NCI-H69 (cell line): ENCODE data around the gene NDNF.
A peak's percentile ranks its signal among the peaks of the same experiment; 100 is the strongest.

ENCODE experiments used
- DNase-seq: peaks from one replicate; lab custom pipeline; 2025; lab: John Stamatoyannopoulos, UW

Gene NDNF

DNA sequence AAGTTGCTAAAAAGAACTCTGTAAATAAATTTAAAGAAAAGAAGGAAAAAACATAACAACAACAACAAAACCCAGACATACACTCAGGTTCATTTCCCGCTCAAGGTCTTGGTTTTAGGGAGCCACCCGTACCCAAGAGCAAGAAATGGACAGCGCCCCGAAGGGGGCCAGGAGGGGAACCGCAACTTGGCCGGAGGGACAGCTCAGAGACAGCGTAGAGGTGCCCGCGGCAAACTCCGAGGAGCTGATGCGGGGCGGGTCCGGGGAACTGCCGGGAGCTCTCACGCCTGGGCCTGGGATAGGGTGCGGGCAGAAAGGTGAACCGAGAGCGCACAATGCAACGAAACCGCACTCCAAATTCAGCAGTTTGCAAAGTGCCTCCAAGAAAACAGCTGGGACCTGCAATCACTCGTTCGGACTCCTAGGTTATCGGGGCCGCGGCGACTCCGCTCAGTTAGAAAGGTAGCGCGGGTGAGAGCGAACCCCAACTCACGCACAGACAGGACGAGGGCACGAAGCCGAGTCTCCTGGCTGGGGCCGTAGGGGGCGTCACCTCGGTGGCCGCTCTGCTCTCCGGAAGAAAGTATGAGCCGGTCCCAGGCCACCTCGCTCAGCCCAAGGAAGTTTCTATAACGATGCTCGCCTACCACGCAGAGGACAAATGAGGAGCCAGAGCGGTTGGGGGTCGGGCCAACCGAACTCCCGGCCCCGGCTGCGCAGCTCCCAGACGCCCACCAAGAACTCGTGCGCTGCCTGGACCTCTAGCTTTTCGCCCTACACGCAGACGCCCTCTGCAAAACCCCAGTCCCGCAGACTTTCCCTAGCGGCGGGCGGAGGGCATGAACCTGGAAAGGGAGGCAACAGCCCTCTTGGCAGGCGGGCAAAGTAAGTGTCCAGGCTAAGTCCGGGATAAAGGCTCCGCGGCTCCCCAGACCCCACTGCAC is 1.4 kb downstream of the NDNF start:
- DNase-seq, result peak; percentile 29

DNA sequence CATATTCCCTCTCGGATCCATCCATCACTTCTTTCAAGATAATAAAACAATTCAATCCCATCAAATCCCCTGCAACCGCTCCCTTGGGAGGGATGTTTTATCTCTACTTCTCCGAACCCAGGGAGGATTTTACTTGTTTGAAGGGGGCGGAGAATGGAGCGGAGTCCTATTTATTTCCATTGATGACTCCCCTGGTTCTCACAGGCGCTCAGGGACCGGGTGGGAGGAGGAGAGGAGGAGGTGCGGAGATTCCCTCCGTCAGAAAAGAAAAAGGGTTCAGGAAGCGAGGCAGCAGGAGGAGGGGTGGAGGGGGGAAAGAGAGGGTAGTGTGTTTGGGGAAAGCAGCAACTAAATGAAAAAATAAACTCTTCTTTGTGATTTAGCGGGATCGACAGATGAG is 2.1 kb downstream of the NDNF start:
- no peak for DNase-seq

DNA sequence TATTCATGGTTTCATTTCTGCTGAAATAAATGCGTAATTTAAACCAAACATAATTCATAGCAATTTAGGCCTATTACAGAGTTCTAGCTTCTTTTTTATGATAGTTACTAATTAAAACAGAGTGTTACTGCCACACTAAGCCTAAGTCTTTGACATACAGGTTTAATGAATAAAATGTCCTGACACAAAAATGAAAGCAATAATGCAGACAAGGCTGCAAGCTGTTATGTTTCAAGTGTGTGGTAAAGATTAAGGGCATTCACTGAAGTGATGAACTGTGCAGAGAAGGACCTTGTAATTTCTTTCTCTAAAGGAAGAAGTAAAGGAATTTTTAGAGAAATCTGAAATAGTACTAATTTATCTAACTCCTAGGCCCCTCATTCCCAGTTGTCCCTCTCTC is 2.9 kb downstream of the NDNF start:
- no peak for DNase-seq

DNA sequence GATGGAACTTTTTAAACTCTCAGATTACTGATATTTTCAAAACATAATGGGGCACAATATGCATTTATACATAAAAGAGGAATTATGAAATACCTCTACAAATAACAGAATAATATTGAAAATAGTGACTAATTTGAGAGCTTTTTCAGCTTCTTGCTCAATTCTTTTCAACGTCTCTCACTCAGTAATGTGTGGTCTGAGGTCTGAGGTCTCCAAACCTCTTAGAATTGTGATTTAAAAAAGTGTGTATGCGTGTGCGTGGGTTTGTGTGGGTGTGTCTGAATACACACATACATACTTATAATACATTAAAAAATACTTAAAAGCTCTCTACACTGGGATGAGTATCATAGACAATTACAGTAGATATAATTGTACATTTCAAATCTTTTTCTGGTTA is 7.9 kb downstream of the NDNF start:
- DNase-seq, result no peak

DNA sequence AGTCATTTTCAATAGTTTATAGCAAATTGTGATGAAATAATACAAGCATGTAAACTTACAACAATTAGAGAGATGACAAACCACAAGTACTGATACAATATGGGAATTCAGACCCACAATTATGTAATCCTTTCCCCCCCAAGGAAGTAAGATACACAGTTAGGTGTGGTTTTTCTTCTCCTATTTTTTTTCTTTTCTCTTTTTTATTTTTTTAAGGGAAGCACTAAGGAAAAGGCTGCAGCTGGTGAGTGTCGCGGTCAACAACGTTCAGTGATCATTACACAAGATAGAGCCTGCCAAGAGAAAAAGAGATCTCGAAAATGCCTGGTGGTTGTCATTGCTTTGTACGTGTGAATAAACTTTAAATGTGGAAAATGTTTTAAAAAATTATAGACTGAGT is 9.8 kb downstream of the NDNF start:
- no peak for DNase-seq

DNA sequence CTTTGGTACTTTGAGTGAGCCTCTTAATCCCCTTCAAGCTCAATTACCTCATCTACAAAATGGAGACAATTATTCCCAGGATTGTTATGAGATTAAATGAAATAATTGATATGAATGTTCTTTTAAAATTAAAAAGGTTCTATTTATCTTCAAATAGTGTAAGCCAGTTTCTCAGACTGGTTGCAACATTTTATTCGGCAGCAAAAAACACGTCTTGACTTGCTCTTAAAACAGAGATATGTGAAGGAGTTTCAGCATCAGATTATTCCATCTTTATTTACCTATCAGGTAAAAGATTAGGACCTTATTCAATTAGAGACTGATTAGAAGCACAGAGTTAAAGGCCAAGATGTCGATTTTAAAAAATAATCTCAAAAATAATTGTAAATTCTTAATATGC is 10.5 kb downstream of the NDNF start:
- DNase-seq, result no peak

DNA sequence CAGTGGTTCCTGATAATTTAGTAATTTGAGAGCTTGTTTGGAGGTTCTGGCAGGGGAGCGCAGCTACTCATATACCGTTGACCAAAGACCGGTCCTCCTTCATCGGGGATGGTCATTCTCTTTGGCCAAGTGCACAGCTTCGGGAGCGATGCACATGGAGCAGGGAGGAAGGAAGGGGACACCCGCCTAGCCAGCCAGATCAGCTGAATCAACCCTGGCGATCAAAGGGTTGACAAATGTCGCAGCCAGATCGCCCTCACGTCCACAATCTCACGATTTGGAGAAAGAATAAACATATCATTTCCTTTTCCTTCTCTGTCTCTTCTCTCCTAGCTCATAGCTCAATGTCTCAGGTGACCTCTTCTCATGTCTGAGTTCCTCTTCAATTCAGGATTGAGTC is 11.1 kb downstream of the NDNF start:
- no peak for DNase-seq

DNA sequence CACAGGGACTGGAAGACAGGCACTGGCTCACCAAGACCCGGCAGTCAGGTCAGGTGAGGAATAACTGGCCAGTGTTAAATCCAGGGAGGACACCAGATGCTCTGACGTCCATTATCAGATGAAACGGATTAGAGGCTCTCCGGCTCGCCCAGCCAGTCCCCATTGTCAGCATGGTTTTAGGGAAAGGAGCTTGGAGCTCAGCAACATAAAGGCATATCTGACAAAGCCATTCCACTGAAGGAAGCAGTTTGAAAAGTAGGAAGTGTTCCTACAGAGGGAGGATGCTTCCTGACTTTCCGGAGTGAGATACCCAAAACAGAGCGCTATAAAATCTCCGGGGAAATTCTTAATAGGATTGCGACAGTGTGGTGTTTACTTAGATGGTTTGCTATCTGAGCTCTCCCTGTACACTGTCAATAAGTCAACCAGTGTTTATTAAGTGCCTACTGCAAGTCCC is 14.8 kb downstream of the NDNF start:
- peak; percentile 0 for DNase-seq

DNA sequence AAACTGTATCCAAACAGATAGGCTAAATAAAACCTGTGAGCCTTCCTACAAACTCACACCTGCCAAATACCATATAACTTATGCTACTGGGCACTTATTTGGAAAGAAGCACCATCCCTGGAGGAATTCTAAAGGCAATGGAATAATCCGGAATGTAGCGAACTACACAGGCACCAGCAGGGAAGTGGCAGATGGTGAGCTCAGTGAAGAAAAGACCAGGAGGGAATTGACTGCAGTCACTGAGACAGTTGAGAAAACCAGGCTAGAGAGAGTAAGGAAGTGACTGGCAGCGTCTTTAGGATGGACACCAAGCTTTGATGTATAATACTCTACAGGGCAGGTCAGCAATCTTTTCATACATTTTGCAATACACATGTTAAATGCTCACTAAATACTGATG is 16.3 kb downstream of the NDNF start:
- no peak for DNase-seq

DNA sequence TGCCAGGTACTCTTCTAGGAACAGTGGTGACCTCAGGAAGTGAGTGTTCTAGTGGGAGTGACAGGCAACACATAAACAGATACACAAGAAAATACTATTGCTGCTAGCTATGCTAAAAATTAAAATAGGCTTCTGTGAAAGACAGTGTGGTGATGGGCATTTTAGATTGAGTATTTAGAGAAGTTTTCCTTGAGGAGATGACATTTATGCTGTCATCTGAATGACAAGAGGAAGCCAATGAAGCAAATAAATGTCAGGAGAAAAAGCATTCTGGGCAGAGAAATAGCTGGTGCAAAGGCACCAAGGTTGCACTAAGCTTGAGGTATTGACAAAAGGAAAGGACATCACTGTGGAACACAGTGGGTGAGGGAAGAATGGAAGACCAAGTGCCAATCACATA is 18.0 kb downstream of the NDNF start:
- no peak for DNase-seq

DNA sequence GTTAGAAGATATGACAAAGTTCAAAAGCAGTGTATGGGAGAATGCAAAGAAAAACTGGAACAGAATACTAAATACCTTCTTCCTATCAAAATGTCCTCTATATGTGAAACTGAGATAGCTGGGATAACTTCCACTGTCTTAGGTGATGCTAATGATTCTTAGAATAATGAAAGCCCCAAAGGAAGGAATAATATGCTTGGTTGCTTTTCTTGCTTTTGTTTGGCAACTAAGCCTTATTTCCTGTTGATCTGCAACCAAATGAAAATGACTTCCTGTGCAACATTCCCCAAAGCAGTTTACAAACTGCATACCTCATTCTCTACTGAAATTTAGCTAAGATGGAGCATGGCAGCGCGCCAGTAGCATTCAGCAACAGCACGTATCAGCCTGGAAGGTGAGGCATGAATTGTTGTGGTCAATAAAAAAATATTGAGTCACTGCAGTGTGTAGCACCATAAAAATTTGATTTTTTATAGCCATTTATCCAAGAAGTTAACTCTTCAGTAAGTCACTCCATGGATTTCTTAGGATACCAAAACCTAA is 18.7 kb downstream of the NDNF start:
- DNase-seq, result no peak

DNA sequence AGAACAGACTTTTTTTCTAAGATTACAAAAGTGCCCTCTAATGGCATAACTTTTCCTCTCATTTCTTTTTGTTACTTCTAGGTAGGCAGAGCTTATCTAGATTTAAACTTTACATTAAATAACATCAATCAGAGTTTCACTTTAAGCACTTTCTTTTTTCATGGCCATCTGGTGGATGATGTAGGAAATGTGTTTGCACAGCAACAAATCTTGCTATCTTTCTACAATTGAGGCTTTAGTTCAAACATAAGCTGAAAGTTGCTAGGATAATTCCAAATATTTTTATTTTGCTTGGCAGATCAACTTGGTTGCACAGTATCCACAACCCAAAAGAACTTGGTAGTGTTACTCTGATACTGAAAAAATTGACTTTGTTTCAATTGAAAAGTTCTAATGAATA is 22.0 kb downstream of the NDNF start:
- no peak for DNase-seq

DNA sequence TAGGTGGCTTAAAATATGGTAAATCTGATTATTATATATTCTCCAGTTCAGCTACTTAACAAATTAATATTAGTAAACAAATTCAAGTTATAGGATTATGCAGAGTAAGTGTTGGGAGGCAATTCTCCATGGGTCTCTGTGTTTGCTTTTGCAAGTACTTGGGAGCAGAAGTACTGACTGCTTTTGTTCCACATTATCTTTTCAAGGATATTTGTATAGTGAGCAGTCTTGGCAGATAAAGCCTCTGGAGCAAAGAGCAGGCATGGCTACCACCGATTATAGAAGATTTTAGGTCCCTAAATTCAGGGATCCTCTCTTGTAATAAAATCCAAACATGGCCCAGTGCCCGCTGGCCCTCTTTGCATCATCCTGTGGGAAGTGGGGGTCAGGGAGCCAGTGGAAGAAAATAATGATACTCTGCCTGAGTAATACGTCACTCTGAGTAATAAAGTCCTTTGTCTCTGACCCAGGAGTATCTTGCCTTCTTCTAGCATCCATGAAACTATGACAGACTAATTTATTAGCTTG is 23.2 kb downstream of the NDNF start:
- no peak for DNase-seq

DNA sequence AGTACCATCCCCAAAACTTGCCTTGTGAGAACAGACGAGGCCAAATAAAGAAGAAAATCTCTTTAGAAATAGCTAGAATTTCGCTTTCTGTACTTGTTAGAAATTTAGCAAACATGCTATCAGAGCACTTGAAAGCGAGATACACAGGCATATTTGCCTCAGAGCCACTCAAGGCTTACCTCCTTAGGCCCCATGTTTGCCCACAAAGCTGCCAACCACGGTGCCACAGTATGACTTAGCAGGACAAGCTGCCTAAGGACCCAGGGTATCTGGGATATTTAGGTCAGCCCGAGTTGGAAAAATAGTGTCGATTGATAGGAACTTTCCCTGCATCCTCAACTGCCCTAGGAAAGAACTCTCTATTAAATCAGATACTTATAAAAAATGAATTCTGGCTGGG is 24.2 kb downstream of the NDNF start:
- DNase-seq, result no peak

DNA sequence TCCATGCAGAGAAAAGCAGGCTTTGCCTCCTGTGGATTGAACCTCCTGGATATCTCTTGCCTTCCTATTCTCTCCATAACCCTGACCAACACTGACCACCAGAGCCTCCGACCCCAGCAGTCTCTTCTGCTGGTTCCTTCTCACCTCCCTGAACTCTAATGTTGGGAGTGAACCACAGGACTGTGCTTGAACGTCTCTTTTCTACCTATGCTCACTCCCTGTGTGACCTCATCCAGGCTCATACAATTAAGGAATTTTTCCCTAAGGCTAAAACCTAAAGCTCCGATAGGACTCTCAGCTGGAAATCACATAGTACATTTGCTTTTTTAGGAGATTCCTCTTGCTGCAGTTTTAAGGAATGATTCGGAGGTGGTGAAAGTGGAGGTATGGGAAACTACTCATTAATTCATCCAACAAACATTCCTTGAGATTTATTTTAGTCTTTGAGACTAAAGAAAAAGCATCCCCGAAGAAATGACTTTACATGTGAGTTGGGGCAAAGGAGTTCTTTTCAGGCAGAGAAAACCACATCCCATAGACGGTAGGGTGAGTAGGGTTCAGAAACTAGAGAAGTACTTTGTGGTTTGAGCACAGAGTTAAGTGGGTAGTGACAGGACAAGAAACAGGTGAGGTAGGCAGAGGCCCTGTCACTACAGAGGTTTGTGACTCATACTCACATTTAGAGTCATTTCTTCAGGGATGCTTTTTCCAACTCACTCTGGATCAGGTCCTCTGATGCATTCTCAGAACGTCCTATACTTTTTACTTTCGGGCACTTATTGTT is 30.8 kb downstream of the NDNF start:
- DNase-seq, result no peak

DNA sequence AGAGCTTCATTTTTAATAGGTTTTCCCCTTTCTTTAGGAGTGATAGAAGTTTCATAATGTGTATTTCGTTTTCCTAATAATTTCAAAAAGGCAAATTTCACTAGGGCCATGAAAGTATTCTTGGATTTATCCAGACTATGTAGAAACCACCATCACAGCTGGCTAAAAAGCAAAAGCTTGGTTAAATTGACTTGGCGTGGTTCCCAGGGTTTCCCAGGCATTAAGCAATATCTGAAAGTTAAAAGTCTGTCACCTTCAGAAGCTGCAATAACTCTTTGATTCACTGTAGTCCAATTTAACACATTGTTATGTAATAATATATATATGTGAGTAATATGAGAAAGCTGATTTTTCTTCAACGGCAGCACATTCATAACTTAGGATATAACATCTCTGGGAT is 38.3 kb downstream of the NDNF start:
- no peak for DNase-seq

DNA sequence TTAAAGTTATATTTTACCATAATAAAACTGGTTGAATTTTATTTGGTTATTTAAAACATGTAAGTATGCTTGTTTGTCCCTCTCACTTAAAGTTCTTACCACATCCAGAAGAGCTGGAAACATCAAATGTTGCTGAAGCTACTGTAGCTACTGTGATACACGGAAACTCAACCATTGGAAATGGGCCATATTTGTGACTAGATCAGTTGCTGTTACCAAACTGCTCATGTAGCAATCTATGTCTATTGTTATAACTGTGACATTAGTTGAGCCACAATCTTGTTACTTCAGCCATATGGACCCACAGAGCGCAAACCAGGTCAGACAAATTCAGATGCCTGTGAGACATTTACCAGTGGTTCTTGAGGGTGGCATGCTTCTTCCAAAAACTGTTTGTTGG is 41.6 kb downstream of the NDNF start:
- DNase-seq, result no peak

DNA sequence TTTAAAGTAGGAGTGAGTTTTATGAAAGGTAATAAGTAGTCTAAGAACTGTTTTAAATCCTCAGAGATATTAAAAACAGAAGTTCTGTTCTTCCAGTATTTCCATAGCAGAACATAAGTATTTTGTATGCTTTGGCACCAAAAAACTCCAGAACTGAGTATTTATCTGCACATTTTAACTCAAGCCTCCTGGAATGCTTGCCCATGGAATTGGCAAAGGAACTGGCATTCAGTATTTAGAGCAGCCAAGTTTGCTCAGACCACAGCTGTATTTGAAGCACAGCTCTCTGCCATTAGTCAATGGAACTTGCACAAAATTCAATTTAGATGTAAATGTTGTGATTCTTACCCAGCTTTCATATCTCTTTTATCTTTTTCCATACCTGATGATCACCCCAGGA is 42.2 kb downstream of the NDNF start:
- no peak for DNase-seq

DNA sequence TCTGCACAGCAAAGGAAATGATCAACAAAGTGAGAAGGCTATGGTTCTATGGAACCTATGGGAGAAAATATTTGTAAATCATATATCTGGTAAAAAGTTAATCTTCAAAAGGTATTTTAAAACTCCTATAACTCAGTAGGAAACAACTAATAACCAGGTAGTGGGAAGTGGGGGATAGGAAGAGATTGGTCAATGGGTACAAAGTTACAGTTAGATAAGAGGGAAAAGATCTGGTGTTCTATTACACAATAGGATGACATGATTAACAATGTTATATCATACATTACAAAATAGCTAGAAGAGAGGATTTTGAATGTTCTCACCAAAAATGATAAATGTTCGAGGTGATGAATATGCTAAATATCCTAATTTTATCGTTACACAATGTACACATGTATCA is 46.3 kb downstream of the NDNF start:
- DNase-seq, result no peak

DNA sequence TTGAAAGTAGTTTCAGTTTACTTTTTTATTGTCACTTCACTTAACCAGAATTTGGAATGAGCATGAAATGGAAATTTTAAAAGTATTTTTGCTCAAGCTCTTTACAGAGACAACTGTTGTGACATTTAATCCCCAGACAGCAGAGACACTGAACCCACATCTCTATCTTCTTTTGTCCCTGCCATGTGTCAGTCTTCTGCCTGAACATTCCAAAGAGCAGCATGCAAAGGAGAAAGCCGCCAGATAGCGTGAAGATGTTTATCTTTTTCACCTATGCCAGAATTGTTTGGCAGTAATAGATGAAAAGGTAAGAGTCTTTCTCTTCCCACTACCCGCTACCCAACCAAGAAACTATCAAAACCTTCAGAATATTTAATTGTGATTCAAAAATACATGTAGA is 46.8 kb downstream of the NDNF start:
- no peak for DNase-seq

DNA sequence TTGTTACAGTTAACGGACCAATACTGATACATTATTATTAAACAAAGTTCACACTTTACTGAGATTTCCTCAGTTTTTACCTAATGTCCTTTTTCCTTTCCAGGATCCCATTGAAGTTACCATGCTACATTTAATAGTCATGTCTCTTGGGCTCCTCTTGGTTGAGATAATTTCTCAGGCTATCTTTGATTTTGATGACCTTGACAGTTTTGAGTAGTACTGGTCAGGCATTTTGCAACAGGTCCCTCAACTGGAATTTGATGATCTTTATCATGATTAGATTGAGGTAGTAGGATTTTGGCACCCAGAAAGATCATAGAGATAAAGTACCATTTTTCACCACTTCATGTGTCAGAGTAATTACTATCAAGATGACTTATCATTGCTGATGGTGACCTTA is 53.8 kb downstream of the NDNF start:
- DNase-seq, result no peak

DNA sequence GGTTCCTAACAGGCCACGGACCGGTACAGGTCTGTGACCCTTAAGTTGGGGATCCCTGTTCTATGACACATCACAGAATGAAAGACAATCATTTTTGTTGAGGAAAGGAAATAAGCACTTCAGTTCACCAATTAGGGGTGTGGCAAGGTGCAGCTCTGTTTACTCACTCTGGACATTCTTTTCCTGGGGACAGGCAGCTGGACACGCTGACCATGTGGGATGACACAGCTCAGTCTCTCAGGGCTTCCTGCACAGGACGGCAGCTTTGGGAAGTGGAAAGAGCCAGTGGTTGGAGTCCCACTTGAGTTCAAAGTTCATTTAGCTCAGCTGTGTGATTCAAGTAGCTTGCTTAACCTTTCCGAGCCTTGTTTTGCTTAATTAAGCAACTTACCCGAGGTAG is 55.7 kb downstream of the NDNF start:
- DNase-seq, result no peak

DNA sequence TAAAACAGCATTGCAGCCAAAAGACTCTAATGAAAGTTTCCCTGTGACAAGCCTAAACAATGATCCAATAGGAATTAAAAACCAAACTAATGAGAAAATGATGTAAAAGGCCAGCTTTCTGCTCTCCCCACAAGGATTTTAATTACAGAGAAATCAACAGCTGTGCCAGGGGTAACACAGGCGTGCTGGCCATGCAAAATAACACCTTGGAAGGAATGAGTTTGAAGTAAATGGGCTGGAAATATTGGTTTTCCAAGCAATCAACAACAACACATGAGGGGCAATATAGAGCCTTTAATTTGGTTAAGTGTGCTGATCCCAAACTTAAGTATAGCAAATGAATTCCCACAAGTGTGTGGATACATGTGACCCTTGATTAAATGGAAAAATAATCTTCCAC is 56.9 kb downstream of the NDNF start:
- DNase-seq, result no peak
